ENCODE data around the gene LONP1. TPM values are rescaled to one million over a fixed set of nuclear protein-coding genes. Genes with fewer than 3 reads are reported as not detected.

The LONP1 gene
- total and polyA plus RNA-seq, 4 donors, result 32.3 to 83.9 (median 57.5) TPM

- H3K9ac ChIP-seq (ENCODE audit: low read depth in 1 of 2, low read length in 2 of 2), result no peak overlapping the region
- no peaks in the 10 kb centered on the region for H3K9me3 ChIP-seq (ENCODE audit: control insufficient read depth in 4 of 4, low read length in 3 of 4)
- no peak for TF ChIP-seq REST (IDR thresholded peaks at IDR 0.05)
- TF ChIP-seq, protein P1, sequence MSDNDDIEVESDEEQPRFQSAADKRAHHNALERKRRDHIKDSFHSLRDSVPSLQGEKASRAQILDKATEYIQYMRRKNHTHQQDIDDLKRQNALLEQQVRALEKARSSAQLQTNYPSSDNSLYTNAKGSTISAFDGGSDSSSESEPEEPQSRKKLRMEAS (IDR thresholded peaks at IDR 0.05), result no peak
- TF ChIP-seq NR2F2 (IDR thresholded peaks at IDR 0.05), result no peak
- no peak for TF ChIP-seq FOXA2 (IDR thresholded peaks at IDR 0.05)
- TF ChIP-seq GABPA (IDR thresholded peaks at IDR 0.05 in 1 of 2, conservative IDR thresholded peaks at IDR 0.05 in 1 of 2), result no peak
- no peak for TF ChIP-seq RAD21 (IDR thresholded peaks at IDR 0.05)
- no peak for TF ChIP-seq EGR1 (IDR thresholded peaks at IDR 0.05; ENCODE audit: low read depth in 2 of 2)
- no peak for TF ChIP-seq ATF3 (IDR thresholded peaks at IDR 0.05)
- TF ChIP-seq TAF1 (conservative IDR thresholded peaks at IDR 0.05), result no peak
- TF ChIP-seq, protein P2, sequence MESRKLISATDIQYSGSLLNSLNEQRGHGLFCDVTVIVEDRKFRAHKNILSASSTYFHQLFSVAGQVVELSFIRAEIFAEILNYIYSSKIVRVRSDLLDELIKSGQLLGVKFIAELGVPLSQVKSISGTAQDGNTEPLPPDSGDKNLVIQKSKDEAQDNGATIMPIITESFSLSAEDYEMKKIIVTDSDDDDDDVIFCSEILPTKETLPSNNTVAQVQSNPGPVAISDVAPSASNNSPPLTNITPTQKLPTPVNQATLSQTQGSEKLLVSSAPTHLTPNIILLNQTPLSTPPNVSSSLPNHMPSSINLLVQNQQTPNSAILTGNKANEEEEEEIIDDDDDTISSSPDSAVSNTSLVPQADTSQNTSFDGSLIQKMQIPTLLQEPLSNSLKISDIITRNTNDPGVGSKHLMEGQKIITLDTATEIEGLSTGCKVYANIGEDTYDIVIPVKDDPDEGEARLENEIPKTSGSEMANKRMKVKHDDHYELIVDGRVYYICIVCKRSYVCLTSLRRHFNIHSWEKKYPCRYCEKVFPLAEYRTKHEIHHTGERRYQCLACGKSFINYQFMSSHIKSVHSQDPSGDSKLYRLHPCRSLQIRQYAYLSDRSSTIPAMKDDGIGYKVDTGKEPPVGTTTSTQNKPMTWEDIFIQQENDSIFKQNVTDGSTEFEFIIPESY (IDR thresholded peaks at IDR 0.05), result no peak
- no peak for TF ChIP-seq YY1 (IDR thresholded peaks at IDR 0.05)
- no peak for TF ChIP-seq SP1 (IDR thresholded peaks at IDR 0.05)
- no peak for TF ChIP-seq HNF4A (conservative IDR thresholded peaks at IDR 0.05)
- TF ChIP-seq RXRA (IDR thresholded peaks at IDR 0.05), result no peak
- TF ChIP-seq FOXA1 (IDR thresholded peaks at IDR 0.05), result no peak
- no peak for TF ChIP-seq CTCF (IDR thresholded peaks at IDR 0.05; ENCODE audit: low read depth, low read length, missing input control)
- peaks cover 34 to 71% (median 39%) of the 10 kb centered on the region in 4 donors for H3K36me3 ChIP-seq (ENCODE audit: control insufficient read depth in 4 of 4, insufficient read depth in 3 of 4, low read depth in 1 of 4, low read length in 3 of 4)
- DNase-seq (ENCODE audit: low spot score), result no peak
- no peaks in the 10 kb centered on the region for H3K27me3 ChIP-seq (ENCODE audit: control insufficient read depth in 4 of 4, insufficient read depth in 4 of 4, low read length in 3 of 4)
- WGBS, result 97% methylated on average over 35 of the region's 35 CpGs
- no peak overlapping the region for H3K4me3 ChIP-seq (ENCODE audit: low read depth in 1 of 3, low read length in 3 of 3)
- H3K27ac ChIP-seq (ENCODE audit: low read depth in 1 of 2, low read length in 2 of 2), result no peak overlapping the region
- H3K4me1 ChIP-seq (ENCODE audit: control insufficient read depth in 4 of 4, insufficient read depth in 4 of 4, low read length in 3 of 4), result no peaks in the 10 kb centered on the region
Observed at GRCh38 chr19:5706876-5707573, 12.9 kb downstream of the LONP1 start.

Data from liver (tissue), 9 donors.